H9 (cell line): ENCODE measurements around the gene SPARCL1. TPM values are rescaled to one million over a fixed set of nuclear protein-coding genes. Genes with fewer than 3 reads are reported as not detected.

ENCODE experiments used
- DNase-seq: peaks from one replicate; pipeline ENCODE4 v3.0.0-alpha.2; 2017
- H2AFZ ChIP-seq: one replicate; pipeline ENCODE4 v1.6.1; 2013; ENCODE audit warnings: mild to moderate bottlenecking, low read length, control low read depth, moderate library complexity
- H2AK5ac ChIP-seq: 2 replicates; pipeline ENCODE4 v1.6.1; 2013; ENCODE audit warnings: low read length, control low read depth, mixed read lengths; ENCODE audit not compliant: insufficient read length
- H2BK120ac ChIP-seq: one replicate; pipeline ENCODE4 v1.6.1; 2013; ENCODE audit warnings: low read depth, mild to moderate bottlenecking, low read length, control low read depth, inconsistent platforms; ENCODE audit not compliant: poor library complexity, severe bottlenecking
- H2BK12ac ChIP-seq: 2 replicates; pipeline ENCODE4 v1.6.1; 2013; ENCODE audit warnings: low read length, control low read depth, mixed read lengths, low read depth; ENCODE audit not compliant: insufficient read length
- H2BK15ac ChIP-seq: 2 replicates; pipeline ENCODE4 v1.6.1; 2013; ENCODE audit warnings: low read depth, low read length, control low read depth
- H2BK20ac ChIP-seq: one replicate; pipeline ENCODE4 v1.6.1; 2013; ENCODE audit warnings: low read depth, mild to moderate bottlenecking, low read length, control low read depth, inconsistent platforms; ENCODE audit not compliant: poor library complexity, severe bottlenecking
- H2BK5ac ChIP-seq: 2 replicates; pipeline ENCODE4 v1.6.1; 2013; ENCODE audit warnings: low read length, control low read depth, mixed read lengths; ENCODE audit not compliant: insufficient read length
- H3K14ac ChIP-seq: 2 replicates; pipeline ENCODE4 v1.6.1; 2013; ENCODE audit warnings: low read length, control low read depth; ENCODE audit not compliant: insufficient read depth
- H3K18ac ChIP-seq: 2 replicates; pipeline ENCODE4 v1.6.1; 2013; ENCODE audit warnings: low read depth, mild to moderate bottlenecking, mixed read lengths, low read length, control low read depth; ENCODE audit not compliant: insufficient read length
- H3K23ac ChIP-seq: 2 replicates; pipeline ENCODE4 v1.6.1; 2013; ENCODE audit warnings: low read length, control low read depth, mixed read lengths, low read depth; ENCODE audit not compliant: insufficient read length
- H3K23me2 ChIP-seq: 2 replicates; pipeline ENCODE4 v1.6.1; 2013; ENCODE audit warnings: low read depth, mild to moderate bottlenecking, mixed read lengths, low read length, control low read depth; ENCODE audit not compliant: insufficient read length, poor library complexity, severe bottlenecking
- H3K27ac ChIP-seq: 2 replicates; pipeline ENCODE4 v1.5.1; 2013; ENCODE audit warnings: low read length, control low read depth, mixed read lengths, low read depth; ENCODE audit not compliant: insufficient read length
- H3K27me3 ChIP-seq: 2 replicates; pipeline ENCODE4 v1.6.1; 2013; ENCODE audit warnings: low read length, control low read depth, inconsistent platforms; ENCODE audit not compliant: insufficient read depth
- H3K4ac ChIP-seq: 2 replicates; pipeline ENCODE4 v1.6.1; 2013; ENCODE audit warnings: low read depth, mild to moderate bottlenecking, control low read depth, inconsistent platforms, low read length, moderate library complexity
- H3K4me1 ChIP-seq: 2 replicates; pipeline ENCODE4 v1.6.1; 2013; ENCODE audit warnings: low read length, control low read depth, inconsistent platforms; ENCODE audit not compliant: insufficient read depth
- H3K4me2 ChIP-seq: 2 replicates; pipeline ENCODE4 v1.6.1; 2013; ENCODE audit warnings: low read length, control low read depth, mixed read lengths; ENCODE audit not compliant: insufficient read length, insufficient read depth
- H3K56ac ChIP-seq: 2 replicates; pipeline ENCODE4 v1.6.1; 2013; ENCODE audit warnings: low read depth, mild to moderate bottlenecking, mixed read lengths, low read length, control low read depth; ENCODE audit not compliant: insufficient read length
- H3K79me1 ChIP-seq: 2 replicates; pipeline ENCODE4 v1.6.1; 2013; ENCODE audit warnings: low read depth, mild to moderate bottlenecking, moderate library complexity, low read length, control low read depth, inconsistent platforms; ENCODE audit not compliant: insufficient read depth, poor library complexity, severe bottlenecking
- H3K79me2 ChIP-seq: 2 replicates; pipeline ENCODE4 v1.6.1; 2013; ENCODE audit warnings: low read length, control low read depth, inconsistent platforms; ENCODE audit not compliant: insufficient read depth
- H3K9ac ChIP-seq: 2 replicates; pipeline ENCODE4 v1.6.1; 2013; ENCODE audit warnings: low read length, control low read depth, mixed read lengths; ENCODE audit not compliant: insufficient read length; ENCODE audit errors: extremely low read depth
- H3K9me3 ChIP-seq: one replicate; pipeline ENCODE4 v1.6.1; 2013; ENCODE audit warnings: low read depth, low read length, inconsistent platforms; ENCODE audit not compliant: control insufficient read depth
- H3T11ph ChIP-seq: one replicate; pipeline ENCODE4 v1.6.1; 2013; ENCODE audit warnings: mild to moderate bottlenecking, low read length, control low read depth, inconsistent platforms
- H4K20me1 ChIP-seq: one replicate; pipeline ENCODE4 v1.6.1; 2013; ENCODE audit not compliant: control insufficient read depth, insufficient read length, insufficient read depth
- H4K5ac ChIP-seq: 2 replicates; pipeline ENCODE4 v1.6.1; 2013; ENCODE audit warnings: low read depth, mild to moderate bottlenecking, mixed read lengths, low read length, control low read depth; ENCODE audit not compliant: insufficient read length
- H4K8ac ChIP-seq: replicated peaks from 2 replicates; pipeline ENCODE4 v1.6.1; 2013; ENCODE audit warnings: low read length, control low read depth, mixed read lengths, low read depth; ENCODE audit not compliant: insufficient read length
- H4K91ac ChIP-seq: 2 replicates; pipeline ENCODE4 v1.6.1; 2013; ENCODE audit warnings: low read depth, mild to moderate bottlenecking, moderate library complexity, mixed read lengths, low read length, control low read depth; ENCODE audit not compliant: insufficient read length
- H3K27ac Mint-ChIP-seq, 3 experiments: 2 replicates in 2 of 3; 3 replicates in 1 of 3; pipeline ENCODE4 v1.8.0; 2020 to 2021; ENCODE audit warnings: mixed read lengths in 3 of 3, mild to moderate bottlenecking in 1 of 3, moderate library complexity in 1 of 3
- H3K27me3 Mint-ChIP-seq: 2 replicates; pipeline ENCODE4 v1.8.0; 2021; ENCODE audit warnings: low read depth, mild to moderate bottlenecking, moderate library complexity, mixed read lengths
- H3K36me3 Mint-ChIP-seq, 3 experiments: 2 replicates in 2 of 3; 3 replicates in 1 of 3; pipeline ENCODE4 v1.8.0; 2020 to 2021; ENCODE audit warnings: low read depth in 3 of 3, mixed read lengths in 3 of 3; ENCODE audit not compliant: insufficient read depth in 1 of 3
- H3K4me1 Mint-ChIP-seq, 2 experiments: 2 replicates each; pipeline ENCODE4 v1.8.0; 2020; ENCODE audit warnings: mixed read lengths in 2 of 2
- H3K4me3 Mint-ChIP-seq, 2 experiments: 2 replicates in 1 of 2; 3 replicates in 1 of 2; pipeline ENCODE4 v1.8.0; 2020 to 2021; ENCODE audit warnings: mild to moderate bottlenecking in 2 of 2, mixed read lengths in 2 of 2, moderate library complexity in 1 of 2
- H3K9me3 Mint-ChIP-seq, 2 experiments: 2 replicates in 1 of 2; 3 replicates in 1 of 2; pipeline ENCODE4 v1.8.0; 2020; ENCODE audit warnings: mild to moderate bottlenecking in 2 of 2, mixed read lengths in 2 of 2, moderate library complexity in 1 of 2
- WGBS: extraction: QIAGEN DNeasy Blood & Tissue Kit; methylation state at CpG from one replicate; pipeline ENCODE4 v1.1.7; 2013; ENCODE audit warnings: missing lambda C conversion rate, low lambda C conversion rate, mixed read lengths; ENCODE audit not compliant: insufficient read length; ENCODE audit errors: extremely low coverage; 5-methylcytosine and 5-hydroxymethylcytosine counted together
- total RNA-seq: library from RNA; stranded (reverse); gene quantifications from 2 replicates; pipeline ENCODE4 v1.2.1, GENCODE V29; 2021
- TF ChIP-seq, protein P1 (sequence below): fragments of 200-600 bp; sonication (generic); conservative IDR thresholded peaks from 3 replicates; pipeline ENCODE4 v1.8.0; 2021; ENCODE audit warnings: antibody characterized with exemption, mild to moderate bottlenecking

Gene SPARCL1
- total RNA-seq, 1 experiment from 2014 or later: 0.17 TPM

DNA sequence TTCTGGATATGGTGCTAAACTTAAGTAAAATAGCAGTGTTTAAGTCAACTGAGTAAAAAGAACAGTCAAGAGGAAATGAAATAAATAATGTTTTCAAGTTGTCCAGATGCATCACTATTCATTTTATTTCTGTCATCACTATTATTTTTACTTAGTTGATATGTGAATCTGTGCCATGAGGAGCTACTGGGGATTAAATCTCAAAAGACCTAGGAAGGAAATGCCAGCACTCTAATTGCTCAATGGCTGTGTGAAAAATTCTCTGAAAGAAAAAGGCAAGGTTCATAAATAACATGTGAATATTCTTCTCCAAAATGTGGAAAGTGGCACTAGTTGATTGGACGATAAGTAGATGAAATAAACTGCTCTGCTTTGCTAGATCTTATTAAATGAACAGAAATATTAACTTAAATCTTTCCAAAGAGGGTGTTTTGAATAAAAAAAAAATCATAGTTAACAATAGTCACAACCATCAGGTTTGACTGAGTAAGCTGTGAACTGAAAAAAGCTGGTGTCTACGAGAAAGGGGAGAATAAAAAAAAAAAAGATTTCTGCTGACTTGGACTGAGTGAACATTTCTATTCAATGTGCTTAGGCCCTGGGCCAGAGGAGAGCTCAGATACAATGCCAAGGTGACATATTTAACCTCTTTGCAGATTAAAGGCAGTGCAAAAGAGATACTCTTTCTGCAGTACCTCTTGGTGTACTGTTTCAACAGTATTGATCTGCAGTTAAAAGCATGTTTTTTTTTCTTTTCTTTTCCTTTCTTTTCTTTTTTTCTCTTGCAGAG is 1.6 kb downstream of the SPARCL1 start:
- Histone ChIP-seq H3K79me1 (no peaks in the 10 kb centered on the region), H3K27ac (no peak overlapping the region), H3K27me3 (no peaks in the 10 kb centered on the region), H3K23me2 (no peaks in the 10 kb centered on the region), H2BK15ac (no peak overlapping the region), H3K4me1 (peaks cover 2% of the 10 kb centered on the region; the same call in 1 of the 2 replicates), H3K4me2 (no peak overlapping the region), H2BK20ac (no peak overlapping the region), H2AK5ac (no peak overlapping the region), H2AFZ (no peak overlapping the region), H4K91ac (no peak overlapping the region), H3K23ac (no peak overlapping the region), H2BK5ac (no peak overlapping the region), H4K8ac (no peak overlapping the region), H3K4ac (no peak overlapping the region), H3K18ac (no peak overlapping the region), H4K5ac (no peak overlapping the region), H4K20me1 (no peaks in the 10 kb centered on the region), H3T11ph (no peak overlapping the region), H3K79me2 (no peaks in the 10 kb centered on the region), H3K14ac (no peak overlapping the region), H2BK120ac (no peak overlapping the region), H3K9me3 (no peaks in the 10 kb centered on the region), H3K56ac (no peak overlapping the region), H3K9ac (no peak overlapping the region), H2BK12ac (no peak overlapping the region)
- TF ChIP-seq, protein P1, sequence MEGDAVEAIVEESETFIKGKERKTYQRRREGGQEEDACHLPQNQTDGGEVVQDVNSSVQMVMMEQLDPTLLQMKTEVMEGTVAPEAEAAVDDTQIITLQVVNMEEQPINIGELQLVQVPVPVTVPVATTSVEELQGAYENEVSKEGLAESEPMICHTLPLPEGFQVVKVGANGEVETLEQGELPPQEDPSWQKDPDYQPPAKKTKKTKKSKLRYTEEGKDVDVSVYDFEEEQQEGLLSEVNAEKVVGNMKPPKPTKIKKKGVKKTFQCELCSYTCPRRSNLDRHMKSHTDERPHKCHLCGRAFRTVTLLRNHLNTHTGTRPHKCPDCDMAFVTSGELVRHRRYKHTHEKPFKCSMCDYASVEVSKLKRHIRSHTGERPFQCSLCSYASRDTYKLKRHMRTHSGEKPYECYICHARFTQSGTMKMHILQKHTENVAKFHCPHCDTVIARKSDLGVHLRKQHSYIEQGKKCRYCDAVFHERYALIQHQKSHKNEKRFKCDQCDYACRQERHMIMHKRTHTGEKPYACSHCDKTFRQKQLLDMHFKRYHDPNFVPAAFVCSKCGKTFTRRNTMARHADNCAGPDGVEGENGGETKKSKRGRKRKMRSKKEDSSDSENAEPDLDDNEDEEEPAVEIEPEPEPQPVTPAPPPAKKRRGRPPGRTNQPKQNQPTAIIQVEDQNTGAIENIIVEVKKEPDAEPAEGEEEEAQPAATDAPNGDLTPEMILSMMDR: no peak
- Mint-ChIP-seq H3K27me3 (peaks cover 8% of the 10 kb centered on the region), H3K9me3 (peaks cover 17 to 21% of the 10 kb centered on the region in 2 experiments), H3K4me3 (no peak overlapping the region), H3K27ac (no peak overlapping the region), H3K36me3 (peaks cover 10 to 16% (median 11%) of the 10 kb centered on the region in 3 experiments), H3K4me1 (peaks cover 46 to 51% of the 10 kb centered on the region in 2 experiments)
- WGBS: no CpG with 5 or more reads among the region's 2 CpGs
- no peak for DNase-seq
